Astrocyte of the spinal cord (primary cell): Measurements from ENCODE around the gene PGAM1.
"Not testable (repeated sequence)": the region's sequence is repeated elsewhere in the genome, so short reads cannot be mapped to it uniquely, and the experiment has no call there.

Experiments used
- DNase-seq: peaks from one replicate; pipeline ENCODE4 v3.0.0; 2011; ENCODE audit warnings: low read depth, low spot score
- H3K4me3 ChIP-seq: 2 replicates; pipeline ENCODE4 v1.5.1; 2011; ENCODE audit warnings: low read depth, mild to moderate bottlenecking, low read length, moderate library complexity
- CTCF ChIP-seq: IDR thresholded peaks from 2 replicates; pipeline ENCODE4 v1.5.1; 2012; ENCODE audit warnings: low read depth, mild to moderate bottlenecking, low read length, inconsistent platforms
- in situ Hi-C: cut with HindIII; loops from 2 replicates; pipeline ENCODE4 v1.10.0; 2017; ENCODE audit warnings: low sequenced_read_pairs

Gene PGAM1

DNA sequence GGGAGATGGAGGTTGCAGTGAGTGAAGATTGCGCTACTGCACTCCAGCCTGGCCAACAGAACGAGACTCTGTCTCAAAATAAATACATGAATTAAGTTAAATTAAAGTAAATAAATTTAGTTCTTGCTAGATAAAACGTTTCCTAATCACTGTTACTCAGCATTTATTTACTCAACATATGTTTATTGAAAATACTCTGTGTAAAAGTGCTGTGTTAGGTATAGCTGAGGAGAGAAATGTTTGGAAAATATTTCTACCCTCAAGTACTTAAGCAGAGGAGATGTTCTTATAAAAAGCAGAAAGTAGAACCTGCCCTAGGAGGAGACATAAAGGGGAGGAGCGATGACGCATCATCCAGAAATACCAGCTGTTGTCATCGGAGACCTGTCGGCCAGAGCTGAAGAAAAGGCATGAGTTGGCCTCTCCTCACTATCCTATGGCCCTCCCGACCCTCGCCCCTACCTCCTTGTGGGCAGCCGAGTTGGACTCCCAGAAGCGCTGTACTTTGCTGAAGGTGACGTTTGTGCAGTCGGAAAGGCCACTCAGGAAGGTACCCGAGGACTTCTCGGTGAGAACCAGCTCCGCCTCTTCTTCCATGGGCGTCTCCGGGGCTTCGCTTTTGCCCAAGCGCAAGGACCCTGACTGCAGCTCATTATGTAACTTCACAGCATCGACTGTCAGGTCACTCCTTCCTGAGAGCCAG, 26.0 kb upstream of the PGAM1 start:
- TF ChIP-seq CTCF: no peak
- peak; percentile 67 for DNase-seq
- peak overlapping the region; percentile 73 for H3K4me3 ChIP-seq
- in situ Hi-C loops: no loop called here

- in situ Hi-C loops: no loop called here
- TF ChIP-seq CTCF: peak; percentile 23
- peak within 1 kb of the TSS; percentile 73 for H3K4me3 ChIP-seq
- DNase-seq: peak; percentile 96
Observed at GRCh38 chr10:97400665-97401454, 25.1 kb upstream of the PGAM1 start, which contains the start of gene RRP12. RRP12 (minus strand) TSS chr10:97401340; CDS start chr10:97401231, 109 bp downstream.

DNA sequence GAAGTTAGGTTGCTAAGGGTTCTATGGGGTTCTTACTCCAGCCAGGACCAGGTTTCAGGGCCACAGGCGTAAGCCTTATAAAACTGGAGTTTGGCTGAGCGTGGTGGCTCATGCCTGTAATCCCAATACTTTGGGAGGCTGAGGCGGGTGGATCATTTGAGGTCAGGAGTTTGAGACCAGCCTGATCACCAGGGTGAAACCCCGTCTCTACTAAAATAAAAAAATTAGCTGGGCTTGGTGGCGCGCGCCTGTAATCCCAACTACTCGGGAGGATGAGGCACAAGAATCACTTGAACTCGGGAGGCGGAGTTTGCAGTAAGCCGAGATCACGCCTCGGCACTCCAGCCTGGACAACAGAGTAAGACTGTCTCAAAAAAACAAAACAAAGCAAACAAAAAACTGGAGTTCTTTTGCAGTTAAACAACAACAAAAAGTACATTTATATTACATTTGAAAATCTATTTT, 24.5 kb upstream of the PGAM1 start:
- in situ Hi-C loops: no loop called here
- DNase-seq: no peak
- H3K4me3 ChIP-seq: peak overlapping the region; percentile 73
- no peak for TF ChIP-seq CTCF

- no peak for TF ChIP-seq CTCF
- in situ Hi-C loops: no loop called here
- DNase-seq: no peak
- H3K4me3 ChIP-seq: no peak overlapping the region
Observed at GRCh38 chr10:97404044-97404443, 21.9 kb upstream of the PGAM1 start.

GRCh38 chr10:97406064-97406463, 19.9 kb upstream of the PGAM1 start:
- in situ Hi-C loops: no loop called here
- H3K4me3 ChIP-seq: no peak overlapping the region
- no peak for TF ChIP-seq CTCF
- no peak for DNase-seq

DNA sequence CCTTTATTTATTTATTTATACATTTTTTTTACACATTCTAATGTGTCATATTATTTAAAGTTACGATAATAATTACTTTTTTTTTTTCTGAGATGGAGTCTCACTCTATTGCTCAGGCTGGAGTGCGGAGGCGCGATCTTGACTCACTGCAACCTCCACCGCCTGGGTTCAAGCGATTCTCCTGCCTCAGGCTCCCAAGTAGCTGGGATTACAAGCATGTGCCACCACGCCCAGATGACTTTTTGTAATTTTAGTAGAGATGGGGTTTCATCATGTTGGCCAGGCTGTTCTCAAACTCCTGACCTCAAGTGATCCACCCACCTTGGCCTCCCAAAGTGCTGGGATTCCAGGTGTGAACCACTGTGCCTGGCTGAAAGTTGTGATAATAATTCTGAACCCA, 19.5 kb upstream of the PGAM1 start:
- in situ Hi-C loops, H3K4me3 ChIP-seq, DNase-seq: not testable (repeated sequence)
